HG02571 (cell line): ENCODE data around the gene HAL.

Experiments used
- ATAC-seq: cut with Tn5 transposase; IDR thresholded peaks from one replicate; pipeline ENCODE4 v1.9.1; 2021; ENCODE audit warnings: mild to moderate bottlenecking, moderate library complexity; ENCODE audit not compliant: unreplicated experiment

Gene HAL, protein sequence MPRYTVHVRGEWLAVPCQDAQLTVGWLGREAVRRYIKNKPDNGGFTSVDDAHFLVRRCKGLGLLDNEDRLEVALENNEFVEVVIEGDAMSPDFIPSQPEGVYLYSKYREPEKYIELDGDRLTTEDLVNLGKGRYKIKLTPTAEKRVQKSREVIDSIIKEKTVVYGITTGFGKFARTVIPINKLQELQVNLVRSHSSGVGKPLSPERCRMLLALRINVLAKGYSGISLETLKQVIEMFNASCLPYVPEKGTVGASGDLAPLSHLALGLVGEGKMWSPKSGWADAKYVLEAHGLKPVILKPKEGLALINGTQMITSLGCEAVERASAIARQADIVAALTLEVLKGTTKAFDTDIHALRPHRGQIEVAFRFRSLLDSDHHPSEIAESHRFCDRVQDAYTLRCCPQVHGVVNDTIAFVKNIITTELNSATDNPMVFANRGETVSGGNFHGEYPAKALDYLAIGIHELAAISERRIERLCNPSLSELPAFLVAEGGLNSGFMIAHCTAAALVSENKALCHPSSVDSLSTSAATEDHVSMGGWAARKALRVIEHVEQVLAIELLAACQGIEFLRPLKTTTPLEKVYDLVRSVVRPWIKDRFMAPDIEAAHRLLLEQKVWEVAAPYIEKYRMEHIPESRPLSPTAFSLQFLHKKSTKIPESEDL

DNA sequence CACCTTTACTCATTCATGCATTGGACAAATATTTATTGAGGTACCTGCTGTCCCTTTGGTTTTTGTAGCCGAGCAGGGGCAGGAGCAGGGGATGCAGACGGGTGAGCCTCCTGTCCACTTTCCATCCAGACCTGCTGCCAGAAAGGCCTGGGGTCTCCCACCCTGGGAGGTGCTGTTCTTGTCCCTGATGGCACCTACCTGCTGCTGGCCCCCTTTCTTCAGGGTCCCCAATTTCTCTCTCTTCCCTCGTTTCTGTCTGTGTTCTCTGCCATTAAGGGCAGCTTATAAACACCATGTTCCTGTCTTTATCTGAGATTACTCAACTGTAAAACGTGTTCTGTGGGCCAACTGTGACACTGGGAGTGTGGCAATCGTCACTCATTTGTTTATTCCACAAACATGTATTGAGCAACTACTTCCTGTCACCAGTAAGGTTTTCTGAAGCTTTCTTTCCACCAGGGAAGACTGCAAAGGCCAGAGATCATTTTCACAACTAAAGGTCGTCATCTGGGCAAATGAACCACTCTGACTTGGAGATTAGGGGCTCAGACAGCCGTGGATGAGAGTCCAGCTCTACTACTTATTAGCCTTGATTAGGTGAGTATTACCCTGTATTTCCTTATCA lies at the start of gene HAL:
Gene HAL (minus strand): TSS at position 311 of the 625 bp plus-strand sequence. CDS start 434 bp downstream, outside the sequence.
- no peak for ATAC-seq

DNA sequence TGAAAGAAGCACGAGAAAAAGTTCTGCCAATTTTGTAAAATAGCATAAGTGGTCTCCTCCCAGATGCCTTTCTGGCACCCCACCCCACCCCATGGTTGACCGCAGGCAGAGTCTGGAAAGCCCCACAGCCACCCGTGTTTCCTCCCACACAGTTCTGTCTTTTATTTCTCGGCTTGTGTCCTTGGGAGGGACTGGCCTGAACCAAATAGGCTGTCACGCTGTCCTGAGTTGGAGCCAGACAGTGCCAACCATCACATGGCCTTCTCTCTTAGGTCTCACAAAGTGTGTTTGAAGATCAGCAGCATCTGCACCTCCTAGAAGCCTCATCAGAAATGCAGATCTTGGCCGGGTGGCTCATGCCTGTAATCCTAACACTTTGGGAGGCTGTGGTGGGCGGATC lies 49.4 kb upstream of the HAL start:
- ATAC-seq = no peak

DNA sequence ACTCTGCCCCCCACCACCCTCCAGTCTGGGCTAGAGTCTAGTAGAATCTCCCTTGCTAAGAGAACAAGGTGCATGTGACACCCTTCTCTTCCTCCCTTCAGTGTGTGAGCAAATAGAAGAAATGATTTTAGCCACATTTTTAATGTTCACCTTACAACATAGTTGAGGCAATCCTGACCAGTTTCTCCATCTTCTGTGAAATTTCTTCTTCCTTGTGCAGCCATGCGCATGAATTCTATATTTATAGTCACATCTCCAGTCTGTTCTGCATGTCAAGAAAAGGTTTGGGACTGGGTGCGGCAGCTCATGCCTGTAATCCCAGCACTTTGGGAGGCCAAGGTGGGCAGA lies 48.8 kb upstream of the HAL start:
- no peak for ATAC-seq

DNA sequence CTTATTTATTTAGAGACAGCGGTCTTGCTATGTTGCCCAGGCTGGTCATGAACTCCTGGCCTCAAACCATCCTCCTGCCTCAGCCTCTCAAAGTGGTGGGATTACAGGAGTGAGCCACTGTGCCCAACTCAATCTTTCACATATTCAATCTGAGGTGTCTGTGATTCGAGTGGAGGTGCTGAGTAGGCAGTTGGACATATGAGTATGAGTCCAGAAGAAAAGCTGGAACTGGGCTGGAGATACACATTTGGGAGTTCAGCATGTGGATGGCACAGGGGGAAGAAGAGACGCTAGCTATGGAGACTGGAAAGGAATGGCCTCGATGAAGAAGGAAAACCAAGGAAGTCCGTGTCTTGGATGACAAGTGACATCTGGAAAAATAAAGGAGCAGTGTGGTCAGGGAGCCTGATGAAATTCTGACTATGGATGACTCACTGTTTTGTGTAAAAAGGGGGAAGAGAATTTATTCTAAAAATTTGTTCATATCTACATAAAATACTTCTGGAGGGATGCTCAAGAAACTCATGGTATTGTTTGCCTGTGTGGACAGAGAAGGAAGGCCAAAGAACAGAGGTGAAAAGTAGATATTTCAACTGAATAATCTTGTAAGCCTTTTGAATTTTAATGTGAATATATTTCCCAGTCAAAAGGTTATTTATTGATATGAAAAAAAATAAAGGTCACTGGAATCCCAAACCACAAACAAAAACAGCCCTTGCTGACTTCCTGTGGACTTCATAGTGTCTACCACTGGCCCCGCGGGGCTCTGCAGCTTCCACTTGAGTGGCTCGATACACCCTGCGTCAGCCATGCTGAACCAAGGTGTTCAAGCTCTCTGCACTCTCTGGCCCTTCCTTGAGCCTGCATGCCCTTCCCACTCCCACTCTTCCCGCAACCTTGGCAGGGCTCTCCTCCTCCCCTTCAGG lies 48.1 kb upstream of the HAL start:
- ATAC-seq = no peak

DNA sequence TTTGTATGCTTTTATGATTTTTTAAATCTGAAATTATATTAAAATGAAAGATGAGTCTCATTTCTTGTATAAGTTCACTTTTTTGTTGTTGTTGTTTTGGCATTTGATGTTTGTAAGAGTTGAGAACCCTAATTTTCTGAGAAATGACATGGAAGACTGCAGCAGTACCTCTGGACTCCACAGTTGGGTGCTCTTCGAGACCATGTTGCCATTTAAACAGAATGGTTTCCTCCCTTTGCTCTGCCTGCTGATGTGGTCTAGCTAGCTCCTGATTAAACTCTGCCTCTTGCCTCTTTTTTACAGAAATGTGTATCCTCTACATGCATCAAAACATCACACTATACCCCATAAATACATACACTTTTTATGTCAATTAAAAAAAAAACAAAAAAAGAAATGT lies 45.0 kb upstream of the HAL start:
- no peak for ATAC-seq

DNA sequence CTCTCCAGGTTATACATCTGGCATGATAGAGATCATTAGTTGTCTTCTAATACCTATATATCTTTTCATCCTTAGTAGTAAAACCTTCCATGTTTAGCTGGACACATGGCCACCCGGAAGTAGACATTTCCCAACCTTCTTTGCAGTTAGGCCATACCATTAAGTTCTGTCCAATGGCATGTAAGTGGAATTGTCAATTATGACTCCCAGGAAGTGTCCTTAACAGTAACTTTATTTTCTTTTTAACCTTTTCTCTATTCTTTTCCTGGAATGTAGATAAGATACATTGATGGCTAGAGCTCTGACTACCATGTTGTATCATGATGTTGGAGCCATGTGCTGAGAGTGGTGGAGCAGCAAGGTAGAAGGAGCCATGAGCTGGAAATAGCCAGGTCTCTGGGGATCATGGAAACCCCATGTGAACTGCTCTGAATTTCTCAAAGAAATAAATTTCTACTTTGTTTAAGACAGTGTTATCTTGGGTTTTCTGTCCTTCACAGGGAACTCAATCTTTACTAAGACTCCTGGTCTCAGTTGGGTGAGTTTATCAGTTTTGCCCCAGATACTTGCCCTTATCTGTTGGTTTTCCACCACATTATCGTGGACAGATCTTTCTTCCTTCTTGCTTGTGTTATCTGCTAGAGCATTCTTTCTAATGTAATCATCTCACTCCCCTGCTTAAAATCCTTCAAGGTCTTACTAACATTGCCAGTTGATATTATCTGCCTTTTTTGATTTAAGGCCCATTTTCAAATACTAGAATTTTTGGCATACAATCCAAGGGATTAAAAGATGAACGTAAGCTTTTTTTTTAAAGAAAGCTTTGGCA lies 44.4 kb upstream of the HAL start:
- ATAC-seq = no peak

DNA sequence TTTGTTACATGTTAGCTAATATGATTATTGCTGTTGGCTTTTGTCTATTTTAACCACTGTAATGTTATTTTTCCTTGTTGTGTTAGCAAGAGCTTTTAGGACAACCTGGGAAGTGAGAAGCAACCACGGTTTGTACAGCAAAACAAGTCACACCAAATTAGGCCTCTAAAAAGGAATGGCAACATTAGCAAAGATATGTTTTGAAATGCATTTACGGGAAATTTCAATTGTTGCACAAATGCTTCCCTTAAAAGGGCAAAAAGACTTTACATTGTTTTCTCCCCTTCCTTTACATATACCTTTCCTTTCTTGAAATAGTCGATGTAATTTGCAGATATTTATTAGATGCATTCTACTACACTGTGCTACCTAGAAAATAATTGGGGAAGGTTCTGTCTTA lies 43.4 kb upstream of the HAL start:
- no peak for ATAC-seq

DNA sequence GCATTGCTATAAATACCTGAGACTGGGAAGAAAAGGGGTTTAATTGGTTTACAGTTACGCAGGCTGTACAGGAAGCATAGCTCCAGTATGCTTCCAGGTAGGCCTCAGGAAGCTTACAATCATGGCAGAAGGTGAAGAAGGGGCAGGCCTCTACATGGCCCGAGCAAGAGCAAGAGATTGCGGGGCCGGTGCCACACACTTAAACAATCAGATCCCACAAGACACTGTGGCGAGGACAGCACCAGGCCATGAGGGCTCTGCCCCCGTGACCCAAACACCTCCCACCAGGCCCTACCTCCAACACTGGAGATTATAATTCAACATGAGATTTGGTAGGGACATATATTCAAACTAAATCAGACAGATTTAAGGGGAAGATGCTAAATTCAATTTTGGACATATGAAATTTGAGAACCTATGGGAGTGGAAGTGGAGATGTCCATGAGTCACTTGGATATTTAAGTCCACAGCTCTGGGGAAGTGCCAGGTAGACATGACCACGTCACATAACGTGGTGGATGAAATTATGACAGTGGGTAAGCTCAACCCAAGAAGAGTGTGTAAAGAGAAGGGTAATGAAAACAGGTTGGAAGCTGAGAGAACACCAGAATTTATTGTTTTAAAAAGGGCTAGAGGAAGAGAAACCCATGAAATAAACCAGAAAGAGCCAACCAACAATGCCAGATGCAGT lies 40.8 kb upstream of the HAL start:
- no peak for ATAC-seq

DNA sequence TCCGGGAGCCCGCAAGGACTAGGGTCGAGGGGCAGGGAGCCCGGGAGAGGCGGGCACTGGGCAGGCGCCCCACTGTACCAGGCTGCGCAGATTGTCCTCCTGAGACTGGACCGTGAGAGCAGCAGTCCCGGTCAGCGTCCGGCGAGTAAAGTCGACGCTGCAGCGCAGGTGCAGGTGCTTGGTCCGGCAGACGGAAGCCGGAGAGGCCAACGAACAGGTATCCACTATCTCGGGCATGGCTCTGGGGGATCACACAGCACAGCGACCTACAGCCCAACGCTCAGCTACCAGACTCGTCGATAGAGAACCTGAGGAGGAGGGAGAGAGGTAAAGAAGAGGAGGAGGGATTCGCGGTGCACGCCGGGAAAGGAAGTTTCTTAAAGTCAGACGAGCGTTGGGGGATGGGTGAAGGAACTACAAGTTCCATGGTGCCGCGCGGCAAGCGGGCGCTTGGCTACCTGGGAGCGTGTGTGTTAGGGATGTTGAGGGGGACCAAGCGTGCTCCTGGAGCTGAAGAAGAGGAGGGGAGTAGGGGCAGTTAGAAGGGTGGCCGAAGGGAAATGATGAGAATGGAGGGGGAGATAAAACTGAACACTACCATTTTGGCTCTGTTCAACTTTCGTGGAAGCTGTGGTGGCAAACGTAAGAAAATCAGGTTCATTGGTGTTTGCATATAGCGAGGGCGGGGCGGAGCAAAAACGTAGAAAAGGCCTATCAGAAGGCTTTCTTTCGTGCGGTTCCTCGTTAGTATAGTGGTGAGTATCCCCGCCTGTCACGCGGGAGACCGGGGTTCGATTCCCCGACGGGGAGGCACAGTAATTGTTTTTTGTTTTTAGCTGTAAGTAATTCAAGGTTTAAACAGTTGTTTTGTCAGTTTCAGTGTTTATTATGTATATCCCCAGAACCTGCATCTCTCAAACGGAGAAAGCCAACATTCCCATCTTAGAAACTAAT lies 39.4 kb upstream of the HAL start, which contains the start of gene LTA4H:
Gene LTA4H (minus strand): TSS at position 305 of the 954 bp plus-strand sequence. CDS start 68 bp downstream, at position 237.
- peak; percentile 91 for ATAC-seq

DNA sequence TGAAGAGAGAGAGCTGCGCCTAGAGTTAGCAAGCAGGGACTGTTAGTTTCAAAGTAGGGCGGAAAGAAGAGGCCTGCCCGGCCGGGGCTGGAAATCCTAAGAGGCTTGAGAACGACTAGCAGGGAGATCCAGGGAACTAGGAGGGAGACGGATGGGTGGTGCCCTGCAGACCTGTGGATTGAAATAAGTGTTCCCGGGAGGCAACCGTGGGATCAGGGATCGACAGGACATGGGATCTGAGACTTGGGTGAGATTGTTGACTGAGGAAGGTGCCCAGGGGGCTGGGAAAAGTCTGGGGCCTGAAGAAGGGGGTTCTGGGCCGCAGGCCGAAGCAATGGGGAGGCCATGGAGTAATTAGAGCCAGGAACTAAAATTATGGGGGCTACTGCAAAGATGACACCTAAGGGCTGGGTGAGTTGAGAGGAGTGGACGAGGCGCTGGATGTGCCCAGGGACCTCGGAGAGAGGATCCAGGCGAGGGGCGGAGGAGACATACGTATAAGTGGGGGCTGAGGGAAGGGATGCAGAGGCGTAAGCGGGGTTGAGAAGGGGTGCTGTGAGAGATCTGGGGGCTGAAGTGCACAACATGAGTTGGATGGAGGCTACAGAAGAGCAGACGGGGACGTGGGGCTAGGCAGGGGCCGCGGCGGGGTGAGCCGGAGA lies 38.6 kb upstream of the HAL start:
- peak; percentile 9 for ATAC-seq

DNA sequence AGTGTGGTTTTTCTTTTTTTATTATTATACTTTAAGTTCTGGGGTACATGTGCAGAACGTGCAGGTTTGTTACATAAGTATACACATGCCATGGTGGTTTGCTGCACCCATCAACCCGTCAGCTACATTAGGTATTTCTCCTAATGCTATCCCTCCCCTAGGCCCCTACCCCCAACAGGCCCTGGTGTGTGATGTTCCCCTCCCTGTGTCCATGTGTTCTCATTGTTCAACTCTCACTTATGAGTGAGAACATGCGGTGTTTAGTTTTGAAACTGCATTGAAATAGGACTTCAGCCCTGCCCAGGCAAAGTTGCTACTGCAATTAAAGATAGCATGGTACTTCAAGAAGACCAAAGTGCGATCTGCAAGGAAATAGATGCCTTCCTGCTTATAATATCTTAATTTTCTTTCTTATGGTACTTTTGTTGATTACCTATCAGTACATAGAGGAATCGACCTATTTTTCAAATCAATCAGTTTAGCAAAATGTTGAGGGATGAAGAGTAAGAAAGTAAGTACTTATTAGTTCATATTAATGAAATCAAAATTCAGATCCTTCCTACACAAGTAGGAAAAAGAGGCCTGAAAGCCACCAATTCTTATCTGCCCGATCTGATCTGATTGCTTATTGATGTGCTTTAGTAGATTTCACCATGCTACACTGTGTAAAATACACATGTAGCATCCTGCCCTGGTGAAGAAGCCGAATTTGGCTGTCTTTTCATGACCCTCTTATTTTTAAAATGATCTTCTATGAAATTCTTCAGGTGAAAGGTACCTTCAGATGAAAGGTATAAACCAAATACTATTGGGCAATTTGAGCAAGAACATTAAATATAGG lies 37.6 kb upstream of the HAL start:
- no peak for ATAC-seq

DNA sequence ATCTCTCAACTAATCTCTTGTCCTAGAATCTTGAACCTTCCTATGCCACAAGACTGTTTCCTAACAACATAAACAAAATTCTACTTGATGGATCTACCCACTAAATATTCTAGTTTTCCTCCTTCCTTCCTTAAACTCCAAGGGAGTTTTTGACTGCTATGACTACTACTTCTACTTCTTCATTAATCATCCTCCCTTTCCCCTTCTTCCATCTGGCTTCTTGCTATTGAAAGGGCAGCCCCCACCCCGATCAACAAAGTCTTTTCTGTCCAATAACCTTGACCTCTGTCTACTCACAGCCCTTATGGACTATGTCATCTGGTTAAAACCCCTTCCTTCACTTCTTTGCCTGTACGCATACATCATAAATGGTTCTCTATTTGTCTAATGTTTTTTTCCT lies 33.7 kb upstream of the HAL start:
- no peak for ATAC-seq

DNA sequence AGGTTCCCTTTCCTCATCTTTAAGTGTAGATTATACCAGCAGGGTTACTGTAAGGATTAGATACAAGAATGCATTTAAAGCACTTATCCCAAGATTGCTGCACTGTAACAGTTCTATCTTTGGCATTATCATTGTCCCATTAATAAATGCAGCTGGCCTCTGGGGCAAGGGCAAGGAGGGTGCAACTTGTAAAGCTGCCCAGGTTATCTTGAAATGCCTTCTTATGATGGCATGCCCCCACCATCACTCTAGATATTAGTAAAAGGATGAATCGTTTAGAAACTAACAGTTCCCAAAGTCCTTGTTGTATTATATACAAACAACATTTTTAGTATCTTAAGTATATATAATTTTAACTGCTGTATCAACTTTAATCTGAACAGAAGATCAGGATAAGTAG lies 32.4 kb upstream of the HAL start:
- ATAC-seq = no peak

DNA sequence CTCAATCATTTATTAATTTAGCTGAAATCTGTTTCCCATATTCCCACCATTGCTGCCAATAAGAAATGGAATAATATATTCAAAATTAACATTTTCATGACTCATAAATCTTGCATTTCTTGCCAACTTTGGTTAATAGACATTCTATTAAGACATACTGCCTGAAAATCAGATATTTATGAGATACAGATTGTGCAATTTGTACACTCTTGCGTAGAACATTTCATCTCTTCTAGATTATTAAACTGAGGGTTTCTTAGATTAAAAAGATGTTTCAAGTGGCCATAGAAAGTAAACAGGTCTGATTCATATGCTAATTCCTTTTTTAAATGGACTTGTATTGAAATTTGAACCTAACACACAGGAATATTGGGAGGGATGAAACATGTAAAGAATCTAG lies 30.2 kb upstream of the HAL start:
- ATAC-seq = no peak

DNA sequence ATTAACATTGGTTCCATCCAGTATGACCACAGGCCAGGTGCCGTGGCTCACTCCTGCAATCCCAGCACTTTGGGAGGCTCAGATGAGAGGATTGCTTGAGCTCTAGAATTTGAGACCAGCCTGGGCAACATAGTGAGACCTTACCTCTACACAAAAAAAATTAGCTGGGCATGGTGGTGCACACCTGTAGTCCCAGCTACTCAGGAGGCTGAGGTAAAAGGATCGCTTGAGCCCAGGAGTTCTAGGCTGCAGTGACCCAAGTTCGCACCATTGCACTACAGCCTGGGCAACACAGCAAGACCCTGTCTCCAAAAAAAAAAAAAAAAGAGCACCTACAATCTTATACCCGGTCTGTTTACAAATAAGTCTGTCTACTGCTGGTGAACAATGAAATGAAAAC lies 29.4 kb upstream of the HAL start:
- ATAC-seq = no peak

DNA sequence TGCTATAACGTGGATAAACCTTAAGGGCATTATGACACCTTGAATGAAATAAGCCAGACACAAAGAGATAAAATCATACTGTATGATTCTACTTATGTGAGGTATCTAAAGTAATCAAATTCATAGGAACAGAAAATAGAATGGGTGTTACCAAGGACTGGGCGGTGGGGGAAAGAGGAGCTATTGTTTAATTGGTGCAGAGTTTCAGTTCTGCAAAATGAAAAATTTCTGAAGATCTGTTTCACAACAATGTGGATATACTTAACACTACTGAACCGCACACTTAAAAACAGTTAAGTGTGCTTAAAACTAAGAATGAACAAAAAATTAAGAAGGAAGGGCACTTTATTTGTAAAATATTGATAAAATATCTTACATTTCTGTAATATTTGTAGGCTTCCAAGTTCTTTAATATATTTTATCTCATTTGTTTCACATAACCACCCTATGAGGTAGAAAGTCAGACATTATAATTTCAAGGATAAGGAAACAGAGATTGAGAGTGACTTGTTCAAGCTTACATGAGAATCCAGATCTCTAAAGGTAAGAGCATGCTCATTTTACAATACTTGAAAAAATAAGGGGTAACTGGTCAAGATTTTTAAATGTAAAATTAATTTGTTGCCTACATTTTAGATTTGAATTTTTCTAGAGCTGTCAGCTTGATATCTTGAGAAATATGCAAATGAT lies 24.3 kb upstream of the HAL start:
- ATAC-seq = peak; percentile 79
